Fibroblast of lung (primary cell): ENCODE results near the gene UNC45B.

Source experiments
- EZH2 ChIP-seq: IDR thresholded peaks from 2 replicates; pipeline ENCODE4 v1.5.1; 2012; ENCODE audit warnings: low read length, control low read depth, mild to moderate bottlenecking; ENCODE audit errors: missing control alignments
- TF ChIP-seq, protein P1 (sequence below), 2 donors: IDR thresholded peaks in 1 of 2; conservative IDR thresholded peaks in 1 of 2; 1 replicate in 1 of 2; 2 replicates in 1 of 2; pipeline ENCODE4 v1.5.1; 2011 to 2012; ENCODE audit warnings: low read length in 2 of 2, control low read depth in 1 of 2, inconsistent platforms in 1 of 2, low read depth in 1 of 2, mild to moderate bottlenecking in 1 of 2

DNA sequence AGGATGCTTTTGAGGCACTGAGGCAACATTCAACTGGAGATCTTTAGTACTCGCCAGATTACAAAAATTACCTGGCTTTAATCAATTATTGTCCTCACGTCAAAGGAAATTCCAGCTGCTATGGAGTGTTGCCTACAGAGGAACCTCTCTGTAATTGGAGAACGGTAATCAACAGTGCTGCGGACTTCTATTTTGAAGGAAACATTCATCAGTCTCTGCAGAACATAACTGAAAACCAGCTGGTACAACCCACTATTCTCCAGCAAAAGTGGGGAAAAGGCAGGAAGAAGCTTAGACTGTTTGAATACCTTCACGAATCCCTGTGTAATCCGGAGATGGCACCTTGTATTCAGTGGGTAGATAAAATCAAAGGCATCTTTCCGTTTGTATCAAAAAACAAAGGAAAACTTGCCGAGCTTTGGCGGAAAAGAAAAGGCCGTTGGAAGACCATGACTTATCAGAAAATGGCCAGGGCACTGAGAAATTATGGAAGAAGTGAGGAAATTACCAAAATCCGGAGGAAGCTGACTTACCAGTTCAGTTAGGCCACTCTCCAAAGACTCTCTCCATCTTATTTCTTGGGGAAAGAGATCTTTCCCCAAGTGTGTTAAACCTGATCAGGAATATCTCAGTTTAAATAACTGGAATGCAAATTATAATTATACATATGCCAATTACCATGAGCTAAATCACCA lies 43.5 kb downstream of the UNC45B start:
- TF ChIP-seq, protein P1, sequence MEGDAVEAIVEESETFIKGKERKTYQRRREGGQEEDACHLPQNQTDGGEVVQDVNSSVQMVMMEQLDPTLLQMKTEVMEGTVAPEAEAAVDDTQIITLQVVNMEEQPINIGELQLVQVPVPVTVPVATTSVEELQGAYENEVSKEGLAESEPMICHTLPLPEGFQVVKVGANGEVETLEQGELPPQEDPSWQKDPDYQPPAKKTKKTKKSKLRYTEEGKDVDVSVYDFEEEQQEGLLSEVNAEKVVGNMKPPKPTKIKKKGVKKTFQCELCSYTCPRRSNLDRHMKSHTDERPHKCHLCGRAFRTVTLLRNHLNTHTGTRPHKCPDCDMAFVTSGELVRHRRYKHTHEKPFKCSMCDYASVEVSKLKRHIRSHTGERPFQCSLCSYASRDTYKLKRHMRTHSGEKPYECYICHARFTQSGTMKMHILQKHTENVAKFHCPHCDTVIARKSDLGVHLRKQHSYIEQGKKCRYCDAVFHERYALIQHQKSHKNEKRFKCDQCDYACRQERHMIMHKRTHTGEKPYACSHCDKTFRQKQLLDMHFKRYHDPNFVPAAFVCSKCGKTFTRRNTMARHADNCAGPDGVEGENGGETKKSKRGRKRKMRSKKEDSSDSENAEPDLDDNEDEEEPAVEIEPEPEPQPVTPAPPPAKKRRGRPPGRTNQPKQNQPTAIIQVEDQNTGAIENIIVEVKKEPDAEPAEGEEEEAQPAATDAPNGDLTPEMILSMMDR (conservative IDR thresholded peaks at IDR 0.05 in 1 of 2, IDR thresholded peaks at IDR 0.05 in 1 of 2; ENCODE audit: low read depth in 1 of 2, low read length in 2 of 2) = no peak
- no peak for TF ChIP-seq EZH2
